Coronary artery (tissue), 2 donors: Measurements from ENCODE around the gene MANSC4.

ENCODE experiments used
- DNase-seq: peaks from one replicate; pipeline ENCODE4 v3.0.0-alpha.2; 2017; ENCODE audit warnings: low spot score
- H3K27ac ChIP-seq, 2 donors: fragments of 200-600 bp; sonication (generic); one replicate each; pipeline ENCODE4 v1.5.1; 2016 to 2019
- H3K4me3 ChIP-seq: fragments of 200-600 bp; sonication (generic); 2 replicates; pipeline ENCODE4 v1.5.1; 2016; ENCODE audit warnings: mild to moderate bottlenecking, moderate library complexity
- CTCF ChIP-seq: fragments of 200-600 bp; sonication (generic); IDR thresholded peaks from one replicate; pipeline ENCODE4 v1.5.1; 2019; ENCODE audit warnings: antibody characterized with exemption

MANSC4 gene

GRCh38 chr12:27802511-27802910 lies 22.5 kb upstream of the MANSC4 start:
- no peak for DNase-seq
- no peak for TF ChIP-seq CTCF
- no peak overlapping the region for H3K27ac ChIP-seq
- H3K4me3 ChIP-seq, result no peak overlapping the region

- DNase-seq, result no peak
- Histone ChIP-seq H3K4me3 (no peak overlapping the region), H3K27ac (no peak overlapping the region)
- TF ChIP-seq CTCF, result no peak
Observed at GRCh38 chr12:27801630-27802029, 21.6 kb upstream of the MANSC4 start.

GRCh38 chr12:27800819-27801218 lies 20.8 kb upstream of the MANSC4 start:
- Histone ChIP-seq H3K27ac (no peak overlapping the region), H3K4me3 (no peak overlapping the region)
- TF ChIP-seq CTCF, result no peak
- DNase-seq, result no peak

GRCh38 chr12:27797301-27798025 lies 17.4 kb upstream of the MANSC4 start:
- DNase-seq, result no peak
- Histone ChIP-seq H3K4me3 (no peak overlapping the region), H3K27ac (no peak overlapping the region)
- TF ChIP-seq CTCF, result no peak

GRCh38 chr12:27796128-27796527 lies 16.1 kb upstream of the MANSC4 start:
- H3K27ac ChIP-seq, result no peak overlapping the region
- no peak for TF ChIP-seq CTCF
- no peak overlapping the region for H3K4me3 ChIP-seq
- no peak for DNase-seq

GRCh38 chr12:27794818-27795584 lies 15.0 kb upstream of the MANSC4 start:
- H3K27ac ChIP-seq, result no peak overlapping the region
- TF ChIP-seq CTCF, result no peak

GRCh38 chr12:27790179-27790578 lies 10.1 kb upstream of the MANSC4 start:
- TF ChIP-seq CTCF, result no peak
- H3K4me3 ChIP-seq, result no peak overlapping the region
- DNase-seq, result no peak
- H3K27ac ChIP-seq, result no peak overlapping the region

More at GRCh38 chr12:27794818-27795584, 15.0 kb upstream of the MANSC4 start:
- DNase-seq, result no peak
- no peak overlapping the region for H3K4me3 ChIP-seq
